DOHH2 (cell line): ENCODE results near the gene ANO9.

Experiments
- H3F3A ChIP-seq: fragments of 200-600 bp; sonication (generic), shearing (Covaris generic); 2 replicates; pipeline ENCODE4 v1.6.0; 2016; ENCODE audit warnings: antibody characterized with exemption, mild to moderate bottlenecking; ENCODE audit not compliant: control insufficient read depth, insufficient read depth
- H3K27ac ChIP-seq: fragments of 200-600 bp; sonication (generic); 2 replicates; pipeline ENCODE4 v1.5.1; 2014; ENCODE audit warnings: low read depth, mild to moderate bottlenecking, low read length, moderate library complexity
- H3K27me3 ChIP-seq: fragments of 200-600 bp; sonication (generic); 2 replicates; pipeline ENCODE4 v1.6.1; 2014; ENCODE audit warnings: mild to moderate bottlenecking, low read length, mixed read lengths; ENCODE audit not compliant: control insufficient read depth
- H3K36me3 ChIP-seq: fragments of 200-600 bp; sonication (generic); 2 replicates; pipeline ENCODE4 v1.6.1; 2014; ENCODE audit warnings: mild to moderate bottlenecking, low read length, moderate library complexity, mixed read lengths; ENCODE audit not compliant: control insufficient read depth
- H3K4me1 ChIP-seq: fragments of 200-600 bp; sonication (generic); 2 replicates; pipeline ENCODE4 v1.6.1; 2014; ENCODE audit warnings: mild to moderate bottlenecking, low read length, mixed read lengths; ENCODE audit not compliant: control insufficient read depth
- H3K4me2 ChIP-seq: fragments of 200-600 bp; sonication (generic); 2 replicates; pipeline ENCODE4 v1.6.0; 2014; ENCODE audit warnings: mild to moderate bottlenecking, low read length, moderate library complexity
- H3K4me3 ChIP-seq: fragments of 200-600 bp; sonication (generic); 2 replicates; pipeline ENCODE4 v1.5.1; 2014; ENCODE audit warnings: mild to moderate bottlenecking, low read length, mixed read lengths
- H3K79me2 ChIP-seq: fragments of 200-600 bp; sonication (generic); 2 replicates; pipeline ENCODE4 v1.6.1; 2014; ENCODE audit warnings: mild to moderate bottlenecking, low read length, mixed read lengths; ENCODE audit not compliant: control insufficient read depth
- H3K9me2 ChIP-seq: fragments of 200-600 bp; sonication (generic); replicated peaks from 2 replicates; pipeline ENCODE4 v1.6.1; 2014; ENCODE audit warnings: mild to moderate bottlenecking, low read length, mixed read lengths; ENCODE audit not compliant: control insufficient read depth
- H3K9me3 ChIP-seq: fragments of 200-600 bp; sonication (generic); 2 replicates; pipeline ENCODE4 v1.6.1; 2014; ENCODE audit warnings: antibody characterized with exemption, low read length, mixed read lengths; ENCODE audit not compliant: control insufficient read depth, insufficient read depth
- H4K20me1 ChIP-seq: fragments of 200-600 bp; sonication (generic); 2 replicates; pipeline ENCODE4 v1.6.0; 2014; ENCODE audit warnings: low read depth, mild to moderate bottlenecking, antibody characterized with exemption, low read length, moderate library complexity; ENCODE audit not compliant: control insufficient read depth, insufficient read depth
- EZH2phosphoT487 ChIP-seq: fragments of 200-600 bp; sonication (generic); IDR thresholded peaks from 2 replicates; pipeline ENCODE4 v1.6.1; 2017; ENCODE audit warnings: borderline replicate concordance, mild to moderate bottlenecking, antibody characterized with exemption, low read length, moderate library complexity, mixed read lengths
- TF ChIP-seq, protein P1 (sequence below): fragments of 200-600 bp; sonication (generic); IDR thresholded peaks from one replicate; pipeline ENCODE4 v1.5.1; 2014; ENCODE audit warnings: antibody characterized with exemption, mild to moderate bottlenecking, low read depth, low read length; ENCODE audit not compliant: poor library complexity, severe bottlenecking

The ANO9 gene

DNA sequence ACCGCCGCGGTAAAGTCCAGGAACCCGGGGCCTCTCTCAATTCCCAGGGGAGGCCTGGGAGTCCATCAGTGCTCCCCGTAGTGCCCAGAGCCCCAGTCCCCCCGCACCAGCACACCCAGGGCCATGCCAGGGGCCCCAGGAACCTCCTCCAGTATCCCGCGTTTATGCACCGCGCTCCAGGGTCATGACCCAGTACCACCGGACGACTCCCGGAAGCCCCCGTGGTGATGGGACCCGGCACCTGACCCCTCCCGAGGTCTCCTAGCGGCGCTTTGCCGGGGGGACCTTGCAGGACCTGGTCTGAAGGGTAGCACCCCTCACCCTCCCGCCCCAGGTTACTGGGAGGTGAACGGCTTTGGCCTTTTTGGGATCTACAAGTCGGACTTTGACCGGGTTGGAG, 61.3 kb downstream of the ANO9 start:
- Histone ChIP-seq H4K20me1 (no peaks in the 10 kb centered on the region), H3F3A (no peaks in the 10 kb centered on the region), H3K27me3 (no peaks in the 10 kb centered on the region), H3K4me3 (no peak overlapping the region), H3K4me1 (no peaks in the 10 kb centered on the region), H3K79me2 (no peaks in the 10 kb centered on the region), H3K9me2 (no peaks in the 10 kb centered on the region), H3K4me2 (no peak overlapping the region), H3K36me3 (no peaks in the 10 kb centered on the region), H3K27ac (no peak overlapping the region), H3K9me3 (peaks cover 4% of the 10 kb centered on the region; the same call in 1 of the 2 replicates)
- no peak for TF ChIP-seq EZH2phosphoT487
- TF ChIP-seq, protein P1, sequence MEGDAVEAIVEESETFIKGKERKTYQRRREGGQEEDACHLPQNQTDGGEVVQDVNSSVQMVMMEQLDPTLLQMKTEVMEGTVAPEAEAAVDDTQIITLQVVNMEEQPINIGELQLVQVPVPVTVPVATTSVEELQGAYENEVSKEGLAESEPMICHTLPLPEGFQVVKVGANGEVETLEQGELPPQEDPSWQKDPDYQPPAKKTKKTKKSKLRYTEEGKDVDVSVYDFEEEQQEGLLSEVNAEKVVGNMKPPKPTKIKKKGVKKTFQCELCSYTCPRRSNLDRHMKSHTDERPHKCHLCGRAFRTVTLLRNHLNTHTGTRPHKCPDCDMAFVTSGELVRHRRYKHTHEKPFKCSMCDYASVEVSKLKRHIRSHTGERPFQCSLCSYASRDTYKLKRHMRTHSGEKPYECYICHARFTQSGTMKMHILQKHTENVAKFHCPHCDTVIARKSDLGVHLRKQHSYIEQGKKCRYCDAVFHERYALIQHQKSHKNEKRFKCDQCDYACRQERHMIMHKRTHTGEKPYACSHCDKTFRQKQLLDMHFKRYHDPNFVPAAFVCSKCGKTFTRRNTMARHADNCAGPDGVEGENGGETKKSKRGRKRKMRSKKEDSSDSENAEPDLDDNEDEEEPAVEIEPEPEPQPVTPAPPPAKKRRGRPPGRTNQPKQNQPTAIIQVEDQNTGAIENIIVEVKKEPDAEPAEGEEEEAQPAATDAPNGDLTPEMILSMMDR: no peak

DNA sequence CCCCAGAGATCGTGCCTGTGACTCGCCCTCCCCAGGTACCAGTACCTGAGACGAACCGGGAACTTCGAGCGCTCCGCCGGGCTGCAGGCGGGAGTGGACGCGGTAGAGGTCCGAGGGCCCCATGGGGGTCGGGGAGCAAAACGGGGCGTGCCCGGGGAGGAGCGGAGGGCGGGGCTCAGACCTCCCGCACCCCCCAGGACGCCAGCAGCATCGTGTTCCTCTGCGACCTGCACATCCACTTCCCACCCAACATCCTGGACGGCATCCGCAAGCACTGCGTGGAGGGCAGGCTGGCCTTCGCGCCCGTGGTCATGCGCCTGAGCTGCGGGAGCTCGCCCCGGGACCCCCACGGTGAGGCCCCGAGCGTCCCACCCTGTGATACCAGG, 61.7 kb downstream of the ANO9 start:
- H3K27ac ChIP-seq: no peak overlapping the region
- H3K79me2 ChIP-seq: no peaks in the 10 kb centered on the region
- H3K4me3 ChIP-seq: no peak overlapping the region
- no peak overlapping the region for H3K4me2 ChIP-seq
- H3K9me3 ChIP-seq: peaks cover 7% of the 10 kb centered on the region; the same call in 1 of the 2 replicates
- no peaks in the 10 kb centered on the region for H3K36me3 ChIP-seq
- no peaks in the 10 kb centered on the region for H3K27me3 ChIP-seq
- H4K20me1 ChIP-seq: no peaks in the 10 kb centered on the region
- no peaks in the 10 kb centered on the region for H3F3A ChIP-seq
- no peaks in the 10 kb centered on the region for H3K9me2 ChIP-seq
- TF ChIP-seq, protein P1: no peak
- no peak for TF ChIP-seq EZH2phosphoT487
- no peaks in the 10 kb centered on the region for H3K4me1 ChIP-seq

DNA sequence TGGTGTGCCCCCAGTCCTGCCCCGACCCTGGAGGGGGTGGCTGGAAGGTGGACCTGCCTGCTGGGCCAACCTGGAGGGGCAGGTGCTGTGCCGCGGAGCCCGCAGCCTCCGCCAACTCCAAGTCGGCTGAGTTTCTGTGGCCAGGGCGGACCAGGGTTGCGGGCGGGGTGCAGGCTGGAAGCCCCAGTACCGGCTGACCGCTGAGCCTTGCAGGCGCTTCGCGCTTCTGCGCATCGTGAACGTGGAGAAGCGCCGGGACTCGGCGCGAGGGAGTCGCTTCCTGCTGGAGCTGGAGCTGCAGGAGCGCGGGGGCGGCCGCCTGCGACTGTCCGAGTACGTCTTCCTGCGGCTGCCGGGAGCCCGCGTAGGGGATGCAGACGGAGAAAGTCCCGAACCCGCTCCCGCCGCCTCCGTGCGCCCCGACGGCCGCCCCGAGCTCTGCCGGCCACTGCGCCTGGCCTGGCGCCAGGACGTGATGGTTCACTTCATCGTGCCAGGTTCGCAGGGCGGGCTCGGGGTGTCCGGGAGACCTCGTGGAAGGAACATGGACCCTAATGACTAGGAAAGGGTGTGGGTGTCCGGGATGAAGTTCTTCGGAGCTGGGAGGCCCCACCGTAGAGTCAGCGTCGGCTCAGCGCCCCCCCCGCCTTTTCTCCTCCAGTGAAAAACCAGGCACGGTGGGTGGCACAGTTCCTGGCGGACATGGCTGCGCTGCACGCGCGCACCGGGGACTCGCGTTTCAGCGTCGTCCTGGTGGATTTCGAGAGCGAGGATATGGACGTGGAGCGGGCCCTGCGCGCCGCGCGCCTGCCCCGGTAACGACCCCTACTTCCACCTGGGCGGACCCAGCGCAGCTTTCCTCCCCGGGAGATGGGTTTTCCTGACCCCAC, 62.4 kb downstream of the ANO9 start:
- no peaks in the 10 kb centered on the region for H4K20me1 ChIP-seq
- H3K36me3 ChIP-seq: no peaks in the 10 kb centered on the region
- H3K79me2 ChIP-seq: no peaks in the 10 kb centered on the region
- H3K4me1 ChIP-seq: no peaks in the 10 kb centered on the region
- TF ChIP-seq EZH2phosphoT487: no peak
- TF ChIP-seq, protein P1: no peak
- H3K27ac ChIP-seq: no peak overlapping the region
- H3K4me3 ChIP-seq: no peak overlapping the region
- no peak overlapping the region for H3K4me2 ChIP-seq
- H3F3A ChIP-seq: no peaks in the 10 kb centered on the region
- no peaks in the 10 kb centered on the region for H3K27me3 ChIP-seq
- peaks cover 7% of the 10 kb centered on the region; the same call in 1 of the 2 replicates for H3K9me3 ChIP-seq
- H3K9me2 ChIP-seq: no peaks in the 10 kb centered on the region
